Measurements from ENCODE around the gene REELD1. TPM values are rescaled to one million over a fixed set of nuclear protein-coding genes. Genes with fewer than 3 reads are reported as not detected.

REELD1 gene
- total RNA-seq, 2 donors from 2014 or later, result 1.1 TPM; not detected in 1

DNA sequence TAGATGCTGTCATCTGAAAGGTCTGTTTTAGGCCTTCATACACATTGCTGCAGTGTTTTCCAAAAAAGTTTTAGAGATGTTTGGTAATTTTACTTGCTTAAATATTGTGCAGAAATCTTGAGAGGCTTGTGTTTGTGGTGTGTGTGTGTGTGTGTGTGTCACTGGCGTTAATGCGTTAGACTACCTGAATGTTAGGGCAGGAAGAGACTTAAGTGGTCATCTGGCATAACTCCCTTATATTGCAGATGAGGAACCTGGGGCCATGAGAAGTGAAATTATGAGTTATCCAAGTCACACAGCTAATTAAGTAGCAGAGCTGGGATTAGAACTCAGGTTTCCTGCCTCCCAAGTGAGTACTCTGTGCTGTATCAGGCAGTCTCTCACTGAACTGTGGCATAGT is 37.4 kb upstream of the REELD1 start:
- H3K4me1 ChIP-seq (ENCODE audit: control insufficient read depth in 1 of 2, low read depth in 2 of 2), result peaks cover 6 to 29% of the 10 kb centered on the region in 2 donors
- TF ChIP-seq, protein P1, sequence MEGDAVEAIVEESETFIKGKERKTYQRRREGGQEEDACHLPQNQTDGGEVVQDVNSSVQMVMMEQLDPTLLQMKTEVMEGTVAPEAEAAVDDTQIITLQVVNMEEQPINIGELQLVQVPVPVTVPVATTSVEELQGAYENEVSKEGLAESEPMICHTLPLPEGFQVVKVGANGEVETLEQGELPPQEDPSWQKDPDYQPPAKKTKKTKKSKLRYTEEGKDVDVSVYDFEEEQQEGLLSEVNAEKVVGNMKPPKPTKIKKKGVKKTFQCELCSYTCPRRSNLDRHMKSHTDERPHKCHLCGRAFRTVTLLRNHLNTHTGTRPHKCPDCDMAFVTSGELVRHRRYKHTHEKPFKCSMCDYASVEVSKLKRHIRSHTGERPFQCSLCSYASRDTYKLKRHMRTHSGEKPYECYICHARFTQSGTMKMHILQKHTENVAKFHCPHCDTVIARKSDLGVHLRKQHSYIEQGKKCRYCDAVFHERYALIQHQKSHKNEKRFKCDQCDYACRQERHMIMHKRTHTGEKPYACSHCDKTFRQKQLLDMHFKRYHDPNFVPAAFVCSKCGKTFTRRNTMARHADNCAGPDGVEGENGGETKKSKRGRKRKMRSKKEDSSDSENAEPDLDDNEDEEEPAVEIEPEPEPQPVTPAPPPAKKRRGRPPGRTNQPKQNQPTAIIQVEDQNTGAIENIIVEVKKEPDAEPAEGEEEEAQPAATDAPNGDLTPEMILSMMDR (IDR thresholded peaks at IDR 0.05), result no peak

DNA sequence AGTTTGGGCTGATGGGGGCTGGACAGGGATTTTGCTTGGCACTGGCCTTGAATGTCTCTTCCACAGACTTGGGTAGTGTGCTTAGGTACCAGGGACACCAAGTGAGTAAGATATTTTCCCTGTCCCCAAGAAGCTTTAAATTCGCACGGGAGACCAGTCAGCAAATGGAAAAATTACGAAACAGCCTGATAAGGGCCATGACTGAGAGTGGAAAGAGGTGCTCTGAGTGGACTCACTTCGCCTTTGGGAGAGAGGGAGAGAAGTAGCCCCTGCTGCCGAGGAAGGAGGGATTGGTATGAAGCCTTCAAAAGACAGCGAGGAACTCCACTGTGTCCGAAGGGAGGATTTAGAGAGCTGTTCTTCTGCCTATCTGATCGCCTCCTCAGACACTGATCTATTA is 36.2 kb upstream of the REELD1 start:
- Histone ChIP-seq H3K4me1 (ENCODE audit: control insufficient read depth in 1 of 2, low read depth in 2 of 2) (peaks cover 6 to 29% of the 10 kb centered on the region in 2 donors), H3K9me3 (no peaks in the 10 kb centered on the region), H3K27me3 (replicated peaks; ENCODE audit: insufficient read depth) (no peaks in the 10 kb centered on the region), H3K36me3 (no peaks in the 10 kb centered on the region), H3K27ac (no peak overlapping the region), H3K4me3 (no peak overlapping the region)
- TF ChIP-seq, protein P1 (IDR thresholded peaks at IDR 0.05), result no peak
- ATAC-seq (ENCODE audit: insufficient number of reproducible peaks, low FRiP score, low read depth) (no peak), DNase-seq (ENCODE audit: low spot score) (no peak)

More for the DNA sequence above, 37.4 kb upstream of the REELD1 start:
- H3K27me3 ChIP-seq (replicated peaks; ENCODE audit: insufficient read depth), result no peaks in the 10 kb centered on the region
- no peak overlapping the region for H3K27ac ChIP-seq
- peak overlapping the region; percentile 98 for H3K4me3 ChIP-seq
- DNase-seq (ENCODE audit: low spot score), result no peak
- no peaks in the 10 kb centered on the region for H3K9me3 ChIP-seq
- no peaks in the 10 kb centered on the region for H3K36me3 ChIP-seq
- no peak for ATAC-seq (ENCODE audit: insufficient number of reproducible peaks, low FRiP score, low read depth)

DNA sequence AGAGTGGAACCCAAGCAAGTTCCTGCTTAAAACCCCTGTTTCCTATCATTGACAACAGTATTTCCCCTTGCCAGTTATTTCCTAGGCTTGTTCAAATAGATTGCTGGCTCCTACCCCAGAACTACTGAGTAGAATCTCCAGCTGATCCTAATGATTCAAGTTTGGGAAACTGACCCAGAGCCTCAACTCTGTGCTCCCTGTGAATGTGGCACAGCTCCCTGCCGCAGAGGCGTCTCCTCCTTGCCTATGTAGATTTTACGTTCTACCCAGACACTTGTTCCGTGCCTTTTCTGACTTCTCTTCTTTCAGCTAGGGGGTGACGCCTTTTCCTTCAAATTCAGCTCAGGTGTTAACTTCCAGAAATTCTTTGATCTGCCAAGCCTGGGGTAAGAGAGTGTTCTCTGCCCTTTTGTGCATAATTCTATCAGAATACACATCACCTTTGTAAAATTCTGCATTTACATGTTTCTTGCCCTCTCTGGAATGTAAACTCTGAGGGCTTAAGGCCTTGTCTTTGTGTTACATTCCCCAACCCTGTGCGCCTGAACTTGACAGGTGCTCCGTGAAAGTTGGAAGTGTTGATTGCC is 34.5 kb upstream of the REELD1 start:
- no peak for DNase-seq (ENCODE audit: low spot score)
- H3K27ac ChIP-seq, result no peak overlapping the region
- H3K9me3 ChIP-seq, result no peaks in the 10 kb centered on the region
- no peak overlapping the region for H3K4me3 ChIP-seq
- H3K27me3 ChIP-seq (replicated peaks; ENCODE audit: insufficient read depth), result no peaks in the 10 kb centered on the region
- H3K4me1 ChIP-seq (ENCODE audit: control insufficient read depth in 1 of 2, low read depth in 2 of 2), result peaks cover 6 to 29% of the 10 kb centered on the region in 2 donors
- TF ChIP-seq, protein P1 (IDR thresholded peaks at IDR 0.05), result no peak
- no peak for ATAC-seq (ENCODE audit: insufficient number of reproducible peaks, low FRiP score, low read depth)
- H3K36me3 ChIP-seq, result no peaks in the 10 kb centered on the region

DNA sequence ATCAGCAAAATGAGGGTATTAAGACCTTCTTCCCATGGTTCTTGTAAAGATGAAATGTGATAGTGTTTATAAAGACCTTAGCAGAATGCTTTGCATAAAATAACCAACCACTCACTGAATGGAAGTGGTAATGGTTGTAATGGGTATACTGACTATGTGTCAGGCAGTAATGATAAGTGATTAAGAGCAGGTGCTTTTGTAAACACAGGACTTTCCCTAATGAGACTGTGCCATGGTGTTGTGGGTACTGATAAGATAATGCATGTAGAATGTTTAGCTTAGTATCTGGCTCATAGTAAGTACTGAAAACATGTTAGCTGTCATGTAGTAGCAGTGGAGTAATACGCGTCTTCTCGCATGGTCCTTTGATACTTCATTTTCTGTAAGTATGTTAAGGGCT is 31.9 kb upstream of the REELD1 start:
- no peak for ATAC-seq (ENCODE audit: insufficient number of reproducible peaks, low FRiP score, low read depth)
- TF ChIP-seq, protein P1 (IDR thresholded peaks at IDR 0.05), result no peak
- Histone ChIP-seq H3K27ac (no peak overlapping the region), H3K4me3 (no peak overlapping the region), H3K27me3 (replicated peaks; ENCODE audit: insufficient read depth) (no peaks in the 10 kb centered on the region), H3K9me3 (no peaks in the 10 kb centered on the region), H3K36me3 (peaks cover 13% of the 10 kb centered on the region), H3K4me1 (ENCODE audit: control insufficient read depth in 1 of 2, low read depth in 2 of 2) (peaks cover 0 to 20% of the 10 kb centered on the region in 2 donors)
- DNase-seq (ENCODE audit: low spot score), result no peak

DNA sequence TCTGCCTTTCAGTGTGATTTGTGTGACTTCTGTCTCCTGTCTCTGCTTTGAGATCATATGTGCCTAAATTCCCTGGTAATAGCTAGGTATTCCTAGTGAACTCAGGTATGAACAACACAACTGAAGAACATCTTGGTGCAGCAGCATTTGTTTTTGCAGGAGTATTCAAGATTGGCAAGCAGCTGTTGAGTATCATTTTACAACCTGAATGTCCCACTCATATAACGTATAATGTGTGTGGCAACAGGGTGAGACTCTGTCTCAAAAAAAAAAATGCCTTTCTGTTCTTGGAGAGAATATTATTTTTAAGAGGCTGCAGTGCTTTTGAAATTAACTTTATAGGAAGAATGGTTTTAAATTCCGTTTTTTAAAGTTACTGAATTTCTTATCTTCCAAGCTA is 31.1 kb upstream of the REELD1 start:
- Histone ChIP-seq H3K4me1 (ENCODE audit: control insufficient read depth in 1 of 2, low read depth in 2 of 2) (peaks cover 0 to 14% of the 10 kb centered on the region in 2 donors), H3K27ac (no peak overlapping the region), H3K36me3 (peaks cover 14% of the 10 kb centered on the region), H3K9me3 (no peaks in the 10 kb centered on the region), H3K4me3 (no peak overlapping the region), H3K27me3 (replicated peaks; ENCODE audit: insufficient read depth) (no peaks in the 10 kb centered on the region)
- ATAC-seq (ENCODE audit: insufficient number of reproducible peaks, low FRiP score, low read depth) (no peak), DNase-seq (ENCODE audit: low spot score) (no peak)
- TF ChIP-seq, protein P1 (IDR thresholded peaks at IDR 0.05), result no peak

Measured in thoracic aorta (tissue), 2 donors.